PC-9 (cell line): Measurements from ENCODE around the gene UGT2A3. TPM values are rescaled to one million over a fixed set of nuclear protein-coding genes. Genes with fewer than 3 reads are reported as not detected.

Experiments
- BruUV-seq: library from RNA; stranded (reverse); fragments of 400-500 nt; replicated peaks from 2 replicates; lab custom pipeline; 2021; lab: Mats Ljungman, UMichigan
- CTCF ChIA-PET: fragments of 300-600 bp; sonication (Branson Sonifier 250); formaldehyde crosslinking; loops from one replicate; lab custom pipeline; 2022; ENCODE audit warnings: antibody characterized with exemption; lab: Charles Lee
- POLR2A ChIA-PET: fragments of 300-600 bp; sonication (Branson Sonifier 250); formaldehyde crosslinking; loops from one replicate; lab custom pipeline; 2022; ENCODE audit warnings: antibody characterized with exemption; ENCODE audit not compliant: unreplicated experiment; lab: Charles Lee
- DNase-seq, 2 experiments: peaks; one replicate each; pipeline versions ENCODE4 v3.0.0 to v3.0.0-alpha.2; 2015 to 2022; ENCODE audit warnings: mixed read lengths in 1 of 2
- H2AFZ ChIP-seq: fragments of 200-600 bp; sonication (generic); 2 replicates; pipeline ENCODE4 v1.8.1; 2017; ENCODE audit warnings: antibody characterized with exemption
- H3F3A ChIP-seq: fragments of 200-600 bp; sonication (generic); 2 replicates; pipeline ENCODE4 v1.8.1; 2017; ENCODE audit warnings: antibody characterized with exemption, mild to moderate bottlenecking, low read depth; ENCODE audit not compliant: insufficient read depth
- H3K27ac ChIP-seq: fragments of 200-600 bp; sonication (generic); 2 replicates; pipeline ENCODE4 v1.6.1; 2016; ENCODE audit warnings: mixed run types
- H3K27me3 ChIP-seq: fragments of 200-600 bp; sonication (generic); 2 replicates; pipeline ENCODE4 v1.6.1; 2016; ENCODE audit warnings: low read depth, mixed run types; ENCODE audit not compliant: insufficient read depth
- H3K36me3 ChIP-seq: fragments of 200-600 bp; sonication (generic); 2 replicates; pipeline ENCODE4 v1.6.1; 2016; ENCODE audit warnings: low read depth, mixed run types
- H3K4me1 ChIP-seq: fragments of 200-600 bp; sonication (generic); replicated peaks from 2 replicates; pipeline ENCODE4 v1.6.1; 2016; ENCODE audit warnings: mixed run types; ENCODE audit not compliant: insufficient read depth
- H3K4me2 ChIP-seq: fragments of 200-600 bp; sonication (generic); 2 replicates; pipeline ENCODE4 v1.6.1; 2017; ENCODE audit warnings: mixed run types
- H3K4me3 ChIP-seq: fragments of 200-600 bp; sonication (generic); 2 replicates; pipeline ENCODE4 v1.6.1; 2016; ENCODE audit warnings: mixed run types
- H3K79me2 ChIP-seq: fragments of 200-600 bp; sonication (generic); 2 replicates; pipeline ENCODE4 v1.6.1; 2017; ENCODE audit warnings: low read depth, mixed run types
- H3K9me2 ChIP-seq: fragments of 200-600 bp; sonication (generic); 2 replicates; pipeline ENCODE4 v1.8.1; 2017; ENCODE audit warnings: mild to moderate bottlenecking; ENCODE audit not compliant: insufficient read depth
- H3K9me3 ChIP-seq: fragments of 200-600 bp; sonication (generic); 2 replicates; pipeline ENCODE4 v1.8.1; 2016; ENCODE audit warnings: low read depth; ENCODE audit not compliant: insufficient read depth
- H4K20me1 ChIP-seq: fragments of 200-600 bp; sonication (generic); 2 replicates; pipeline ENCODE4 v1.8.1; 2017; ENCODE audit not compliant: insufficient read depth
- EZH2 ChIP-seq: fragments of 200-600 bp; sonication (generic); IDR thresholded peaks from 2 replicates; pipeline ENCODE4 v1.8.0; 2017; ENCODE audit warnings: antibody characterized with exemption, low read depth
- intact Hi-C: fragments of 100-400 bp; cut with micrococcal nuclease; formaldehyde crosslinking; loops from one replicate; pipeline ENCODE4 v1.10.0; 2022; ENCODE audit not compliant: unreplicated experiment
- total RNA-seq: library from RNA; stranded (reverse); gene quantifications from 2 replicates; pipeline ENCODE4 v1.2.3, GENCODE V29; 2021
- TF ChIP-seq, protein P1 (sequence below): fragments of 200-600 bp; sonication (generic); conservative IDR thresholded peaks from 2 replicates; pipeline ENCODE4 v1.6.1; 2017; ENCODE audit warnings: mixed run types, antibody characterized with exemption, mild to moderate bottlenecking, moderate library complexity

Gene UGT2A3
- total RNA-seq, 1 experiment from 2014 or later = not detected

DNA sequence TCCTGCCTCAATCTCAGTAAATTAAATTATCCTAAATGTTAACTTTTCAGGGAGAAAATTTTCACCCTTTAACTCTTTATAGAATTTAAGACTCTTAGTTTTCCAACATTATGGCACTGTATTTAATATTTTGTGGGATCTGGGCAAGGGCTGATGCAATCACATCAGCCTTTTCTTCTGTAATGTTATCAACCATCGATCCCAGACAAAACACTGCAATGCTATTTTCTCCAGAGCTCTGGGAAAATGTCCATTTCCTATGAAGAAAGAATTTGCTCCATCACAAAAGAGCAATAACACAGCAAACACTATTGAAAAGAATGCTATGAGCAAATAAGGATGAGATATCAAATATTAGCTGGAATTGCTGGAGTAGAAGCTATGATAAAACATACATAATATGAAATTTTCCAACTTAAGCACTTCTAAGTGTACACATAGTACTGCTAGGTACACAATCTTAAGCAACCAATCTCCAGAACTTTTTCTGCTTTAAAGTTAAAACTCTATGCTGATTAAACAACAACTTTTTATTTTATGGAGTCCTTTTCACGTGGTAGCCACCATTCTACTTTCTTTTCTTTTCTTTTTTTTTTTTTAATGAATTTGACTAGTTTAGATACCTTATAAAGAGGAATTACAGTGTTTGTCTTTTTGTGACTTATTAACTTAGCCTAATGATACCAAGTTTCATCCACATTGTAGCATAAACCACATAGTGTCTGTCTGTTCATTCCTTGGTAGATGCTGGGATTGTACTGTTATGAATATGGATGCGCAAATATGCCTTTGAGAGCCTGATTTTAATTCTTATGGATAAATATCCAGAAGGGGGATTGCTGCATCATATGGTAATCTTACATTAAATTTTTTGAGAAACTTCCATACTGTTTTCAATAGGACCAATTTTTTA, 43.6 kb downstream of the UGT2A3 start:
- no peak overlapping the region for H3K4me3 ChIP-seq
- H3K9me2 ChIP-seq = no peaks in the 10 kb centered on the region
- intact Hi-C loops = no loop called here
- H3F3A ChIP-seq = no peaks in the 10 kb centered on the region
- peaks cover 9% of the 10 kb centered on the region; the same call in 1 of the 2 replicates for H3K4me1 ChIP-seq
- ChIA-PET CTCF (no interaction called here), POLR2A (no interaction called here)
- H2AFZ ChIP-seq = no peak overlapping the region; the same call in 1 of the 2 replicates
- no peaks in the 10 kb centered on the region; the same call in 1 of the 2 replicates for H4K20me1 ChIP-seq
- H3K79me2 ChIP-seq = no peaks in the 10 kb centered on the region
- no peak overlapping the region for H3K27ac ChIP-seq
- H3K4me2 ChIP-seq = no peak overlapping the region
- H3K36me3 ChIP-seq = no peaks in the 10 kb centered on the region
- H3K27me3 ChIP-seq = no peaks in the 10 kb centered on the region
- no peak for DNase-seq
- H3K9me3 ChIP-seq = no peaks in the 10 kb centered on the region
- BruUV-seq = no TSS peak
- TF ChIP-seq, protein P1, sequence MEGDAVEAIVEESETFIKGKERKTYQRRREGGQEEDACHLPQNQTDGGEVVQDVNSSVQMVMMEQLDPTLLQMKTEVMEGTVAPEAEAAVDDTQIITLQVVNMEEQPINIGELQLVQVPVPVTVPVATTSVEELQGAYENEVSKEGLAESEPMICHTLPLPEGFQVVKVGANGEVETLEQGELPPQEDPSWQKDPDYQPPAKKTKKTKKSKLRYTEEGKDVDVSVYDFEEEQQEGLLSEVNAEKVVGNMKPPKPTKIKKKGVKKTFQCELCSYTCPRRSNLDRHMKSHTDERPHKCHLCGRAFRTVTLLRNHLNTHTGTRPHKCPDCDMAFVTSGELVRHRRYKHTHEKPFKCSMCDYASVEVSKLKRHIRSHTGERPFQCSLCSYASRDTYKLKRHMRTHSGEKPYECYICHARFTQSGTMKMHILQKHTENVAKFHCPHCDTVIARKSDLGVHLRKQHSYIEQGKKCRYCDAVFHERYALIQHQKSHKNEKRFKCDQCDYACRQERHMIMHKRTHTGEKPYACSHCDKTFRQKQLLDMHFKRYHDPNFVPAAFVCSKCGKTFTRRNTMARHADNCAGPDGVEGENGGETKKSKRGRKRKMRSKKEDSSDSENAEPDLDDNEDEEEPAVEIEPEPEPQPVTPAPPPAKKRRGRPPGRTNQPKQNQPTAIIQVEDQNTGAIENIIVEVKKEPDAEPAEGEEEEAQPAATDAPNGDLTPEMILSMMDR = no peak
- no peak for TF ChIP-seq EZH2

- TF ChIP-seq EZH2 = no peak
- TF ChIP-seq, protein P1 = no peak
- H3K27ac ChIP-seq = no peak overlapping the region
- H3K4me2 ChIP-seq = no peak overlapping the region
- H3K36me3 ChIP-seq = no peaks in the 10 kb centered on the region
- no peaks in the 10 kb centered on the region for H3K79me2 ChIP-seq
- no peaks in the 10 kb centered on the region for H4K20me1 ChIP-seq
- no peaks in the 10 kb centered on the region for H3K9me2 ChIP-seq
- no peak overlapping the region for H3K4me3 ChIP-seq
- intact Hi-C loops = no loop called here
- H3K4me1 ChIP-seq = peaks cover 9% of the 10 kb centered on the region; the same call in 1 of the 2 replicates
- DNase-seq = no peak
- H3K27me3 ChIP-seq = no peaks in the 10 kb centered on the region
- H2AFZ ChIP-seq = no peak overlapping the region
- ChIA-PET POLR2A (no interaction called here), CTCF (no interaction called here)
- no peaks in the 10 kb centered on the region for H3F3A ChIP-seq
- BruUV-seq = no TSS peak
- no peaks in the 10 kb centered on the region for H3K9me3 ChIP-seq
These were observed 44.4 kb downstream of the UGT2A3 start for GRCh38 chr4:68907245-68907644.

- POLR2A ChIA-PET = no interaction called here
- no peaks in the 10 kb centered on the region for H3K79me2 ChIP-seq
- peaks cover 9% of the 10 kb centered on the region; the same call in 1 of the 2 replicates for H3K4me1 ChIP-seq
- no peaks in the 10 kb centered on the region for H4K20me1 ChIP-seq
- no peak overlapping the region for H3K4me2 ChIP-seq
- TF ChIP-seq, protein P1 = no peak
- H3K36me3 ChIP-seq = no peaks in the 10 kb centered on the region
- H3F3A ChIP-seq = no peaks in the 10 kb centered on the region
- CTCF ChIA-PET = no interaction called here
- intact Hi-C loops = no loop called here
- no peak for DNase-seq
- no peak overlapping the region for H3K27ac ChIP-seq
- BruUV-seq = no TSS peak
- H3K9me3 ChIP-seq = no peaks in the 10 kb centered on the region
- no peaks in the 10 kb centered on the region for H3K27me3 ChIP-seq
- H2AFZ ChIP-seq = no peak overlapping the region
- H3K9me2 ChIP-seq = no peaks in the 10 kb centered on the region
- H3K4me3 ChIP-seq = no peak overlapping the region
These were observed 44.8 kb downstream of the UGT2A3 start for GRCh38 chr4:68906780-68907137.
